Measurements from ENCODE around the gene CAMSAP2.
"Not testable (repeated sequence)": the region's sequence is repeated elsewhere in the genome, so short reads cannot be mapped to it uniquely, and the experiment has no call there.

- not testable (repeated sequence) for TF ChIP-seq CTCF, POLR2A (IDR thresholded peaks at IDR 0.05)
Measured at GRCh38 chr1:200816624-200817224, 78.0 kb downstream of the CAMSAP2 start.
